A673 (cell line): ENCODE measurements around the gene GPX4.

Experiments used
- EZH2 ChIP-seq: fragments of 200-600 bp; sonication (generic); IDR thresholded peaks from 2 replicates; pipeline ENCODE4 v1.6.1; 2017; ENCODE audit warnings: borderline replicate concordance, low read depth, mild to moderate bottlenecking, mixed read lengths, antibody characterized with exemption, low read length; ENCODE audit not compliant: poor library complexity, severe bottlenecking
- TF ChIP-seq, protein P1 (sequence below): fragments of 300-800, 200-600 bp; sonication (generic); conservative IDR thresholded peaks from 2 replicates; pipeline ENCODE4 v1.5.1; 2017; ENCODE audit warnings: low read depth, mild to moderate bottlenecking, antibody characterized with exemption, low read length, moderate library complexity, mixed read lengths

DNA sequence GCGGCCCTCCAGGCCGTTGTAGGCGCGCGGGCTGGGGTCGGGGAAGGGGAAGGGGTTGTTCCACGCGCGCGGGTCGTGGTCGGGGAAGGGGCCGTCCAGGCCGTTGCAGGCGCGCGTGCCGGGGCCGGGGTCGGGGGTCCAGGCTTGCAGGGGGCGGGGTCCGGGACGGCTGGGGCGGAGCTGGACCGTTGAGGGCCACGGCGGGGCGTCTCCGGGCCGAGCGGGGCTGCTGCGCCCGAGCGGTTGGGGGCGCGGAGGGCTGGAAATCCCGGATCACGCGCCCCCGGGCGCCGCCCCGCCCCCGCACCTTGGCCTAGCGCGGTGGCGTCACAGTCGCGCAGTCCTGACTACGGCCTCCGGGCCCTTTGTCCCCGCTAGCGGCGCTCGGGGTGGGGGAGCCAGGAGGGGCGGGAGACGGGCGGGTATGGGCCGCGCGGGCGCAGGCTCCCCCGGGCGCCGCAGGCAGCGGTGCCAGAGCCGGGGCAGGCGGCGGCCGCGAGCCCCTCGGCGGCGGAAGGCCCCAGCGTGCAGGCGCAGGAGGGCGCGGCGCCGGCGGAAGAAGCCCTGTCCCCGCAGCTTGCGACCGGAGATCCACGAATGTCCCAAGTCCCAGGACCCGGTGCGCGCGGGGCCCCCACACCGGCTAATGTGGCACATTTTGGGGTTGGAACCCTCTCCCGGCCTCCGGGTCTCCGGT is 665 bp downstream of the GPX4 start:
- TF ChIP-seq, protein P1, sequence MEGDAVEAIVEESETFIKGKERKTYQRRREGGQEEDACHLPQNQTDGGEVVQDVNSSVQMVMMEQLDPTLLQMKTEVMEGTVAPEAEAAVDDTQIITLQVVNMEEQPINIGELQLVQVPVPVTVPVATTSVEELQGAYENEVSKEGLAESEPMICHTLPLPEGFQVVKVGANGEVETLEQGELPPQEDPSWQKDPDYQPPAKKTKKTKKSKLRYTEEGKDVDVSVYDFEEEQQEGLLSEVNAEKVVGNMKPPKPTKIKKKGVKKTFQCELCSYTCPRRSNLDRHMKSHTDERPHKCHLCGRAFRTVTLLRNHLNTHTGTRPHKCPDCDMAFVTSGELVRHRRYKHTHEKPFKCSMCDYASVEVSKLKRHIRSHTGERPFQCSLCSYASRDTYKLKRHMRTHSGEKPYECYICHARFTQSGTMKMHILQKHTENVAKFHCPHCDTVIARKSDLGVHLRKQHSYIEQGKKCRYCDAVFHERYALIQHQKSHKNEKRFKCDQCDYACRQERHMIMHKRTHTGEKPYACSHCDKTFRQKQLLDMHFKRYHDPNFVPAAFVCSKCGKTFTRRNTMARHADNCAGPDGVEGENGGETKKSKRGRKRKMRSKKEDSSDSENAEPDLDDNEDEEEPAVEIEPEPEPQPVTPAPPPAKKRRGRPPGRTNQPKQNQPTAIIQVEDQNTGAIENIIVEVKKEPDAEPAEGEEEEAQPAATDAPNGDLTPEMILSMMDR, result no peak
- no peak for TF ChIP-seq EZH2
